Activated CD4-positive, CD25-positive, alpha-beta regulatory T cell (primary cell): ENCODE results near the gene PLEKHB2.
A peak's percentile ranks its signal among the peaks of the same experiment; 100 is the strongest.
"Not testable (repeated sequence)": the region's sequence is repeated elsewhere in the genome, so short reads cannot be mapped to it uniquely, and the experiment has no call there.

Source experiments
- DNase-seq, 4 experiments: peaks; one replicate each; lab custom pipeline; 2025; lab: John Stamatoyannopoulos, UW

PLEKHB2 gene

DNA sequence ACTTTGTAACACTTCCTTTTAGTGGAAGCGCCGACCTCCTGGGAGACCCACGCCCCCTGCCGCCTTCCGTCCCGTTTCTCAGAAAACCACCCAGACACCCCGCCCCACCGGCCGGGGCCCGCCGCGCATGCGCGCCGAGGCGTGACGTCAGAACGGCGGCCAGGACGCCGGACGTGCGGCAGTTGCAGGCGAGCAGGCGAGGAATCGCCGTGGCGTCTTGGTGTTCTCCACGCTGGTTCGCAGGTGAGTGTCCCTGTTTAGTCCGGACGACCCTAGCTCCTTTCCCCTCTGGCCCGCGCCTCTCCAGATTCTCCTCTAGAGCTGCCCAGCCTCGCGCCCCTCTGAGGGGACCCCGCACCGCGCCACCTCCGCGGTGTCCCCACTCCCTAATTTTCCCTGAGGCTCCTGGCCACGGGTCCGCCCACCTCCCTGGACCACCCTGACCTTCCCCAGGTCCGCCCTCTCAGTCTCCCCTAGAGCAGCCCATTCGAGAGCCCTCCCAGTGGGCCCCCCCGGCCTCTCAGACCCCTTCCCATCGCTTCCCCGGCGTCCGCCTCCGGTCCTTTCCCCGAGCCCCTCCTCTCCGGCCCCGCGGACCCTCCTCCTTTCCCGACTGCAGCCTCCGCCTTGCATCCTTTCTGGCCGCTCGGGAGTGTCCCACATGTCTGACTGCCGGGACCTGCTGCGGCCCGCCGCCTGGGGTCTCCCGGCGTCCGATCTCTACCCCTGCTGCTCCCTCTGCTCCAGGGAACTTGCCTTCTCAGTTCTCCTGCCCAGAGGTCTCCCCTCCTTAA lies at the start of gene PLEKHB2:
Gene PLEKHB2 (plus strand): TSS at position 181 of the 794 bp plus-strand sequence. CDS start 15,606 bp downstream, outside the sequence.
- peak; percentile 83 to 90 (median 84) for DNase-seq

GRCh38 chr2:131056204-131056931 lies 48.8 kb upstream of the PLEKHB2 start:
- no peak for DNase-seq

GRCh38 chr2:131056932-131057287 lies 48.2 kb upstream of the PLEKHB2 start:
- no peak for DNase-seq

GRCh38 chr2:131058214-131058843 lies 46.8 kb upstream of the PLEKHB2 start:
- DNase-seq, result no peak

DNA sequence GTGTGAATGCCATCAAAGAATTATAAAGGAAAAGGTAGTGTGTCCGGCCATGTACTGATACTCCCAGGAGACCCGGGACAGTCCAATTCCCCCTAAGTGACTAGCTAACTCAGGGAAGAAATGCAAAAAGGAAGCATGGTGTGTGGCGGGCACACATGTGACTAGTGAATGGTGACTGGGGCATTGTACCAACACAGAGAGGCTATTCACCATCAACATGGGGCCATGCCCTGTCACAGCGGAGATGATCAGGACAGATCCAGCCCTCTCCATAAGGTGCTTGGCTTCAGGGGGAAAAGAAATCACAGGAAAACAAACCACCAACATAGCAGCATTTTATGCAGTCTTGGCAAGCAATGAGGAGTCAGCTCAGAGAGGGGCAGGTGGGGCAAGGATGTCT lies 46.2 kb upstream of the PLEKHB2 start:
- no peak for DNase-seq

GRCh38 chr2:131063501-131064283 lies 41.4 kb upstream of the PLEKHB2 start:
- DNase-seq, result no peak

- DNase-seq, result no peak
Observed at GRCh38 chr2:131064589-131065512, 40.3 kb upstream of the PLEKHB2 start.

DNA sequence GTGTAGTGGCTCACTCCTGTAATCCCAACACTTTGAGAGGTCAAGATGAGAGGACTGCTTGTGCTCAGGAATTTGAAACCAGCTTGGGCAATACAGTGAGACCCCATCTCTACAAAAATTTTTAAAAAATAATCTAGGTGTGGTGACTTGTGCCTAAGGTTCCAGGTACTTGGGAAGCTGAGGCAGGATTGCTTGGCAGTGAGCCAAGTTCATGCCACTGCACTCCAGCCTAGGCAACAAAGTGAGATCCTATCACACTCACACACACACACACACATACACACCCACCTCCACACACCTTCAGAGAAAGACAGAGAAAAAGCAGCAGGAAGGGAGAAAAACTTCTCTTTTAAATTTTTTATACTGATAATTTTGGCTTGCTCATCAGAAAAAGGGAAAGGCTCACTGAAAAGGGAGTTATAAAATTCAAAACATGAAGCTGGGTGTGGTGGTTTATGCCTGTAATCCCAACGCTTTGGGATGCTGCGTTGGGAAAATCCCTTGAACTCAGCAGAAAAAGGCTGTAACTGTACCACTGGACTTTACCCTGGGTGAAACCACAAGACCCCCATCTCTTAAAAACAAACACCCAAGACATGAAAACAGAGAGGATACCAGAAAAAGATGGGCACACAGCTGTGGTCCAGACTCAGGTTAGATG lies 37.5 kb upstream of the PLEKHB2 start:
- no peak for DNase-seq

DNA sequence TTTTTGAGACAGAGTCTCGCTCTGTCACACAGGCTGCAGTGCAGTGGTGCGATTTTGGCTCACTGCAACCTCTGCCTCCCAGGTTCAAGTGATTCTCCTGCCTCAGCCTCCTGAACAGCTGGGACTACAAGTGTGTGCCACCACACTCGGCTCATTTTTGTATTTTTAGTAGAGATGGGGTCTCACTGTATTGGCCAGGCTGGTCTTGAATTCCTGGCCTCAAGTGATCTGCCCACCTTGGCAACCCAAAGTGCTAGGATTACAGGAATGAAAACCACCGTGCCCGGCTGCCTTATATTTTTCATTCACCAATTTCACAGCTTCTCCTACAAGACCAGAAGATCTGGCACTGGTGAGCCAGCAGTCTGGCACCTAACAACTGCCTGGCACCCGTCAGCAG lies 37.0 kb upstream of the PLEKHB2 start:
- DNase-seq, result not testable (repeated sequence)

- DNase-seq, result not testable (repeated sequence)
Observed at GRCh38 chr2:131075578-131075977, 29.6 kb upstream of the PLEKHB2 start.

GRCh38 chr2:131076707-131077106 lies 28.4 kb upstream of the PLEKHB2 start:
- DNase-seq, result no peak

GRCh38 chr2:131077182-131077846 lies 27.8 kb upstream of the PLEKHB2 start:
- DNase-seq, result no peak

GRCh38 chr2:131077966-131078365 lies 27.2 kb upstream of the PLEKHB2 start:
- no peak for DNase-seq

- DNase-seq, result not testable (repeated sequence)
Observed at GRCh38 chr2:131079931-131080330, 25.2 kb upstream of the PLEKHB2 start.

DNA sequence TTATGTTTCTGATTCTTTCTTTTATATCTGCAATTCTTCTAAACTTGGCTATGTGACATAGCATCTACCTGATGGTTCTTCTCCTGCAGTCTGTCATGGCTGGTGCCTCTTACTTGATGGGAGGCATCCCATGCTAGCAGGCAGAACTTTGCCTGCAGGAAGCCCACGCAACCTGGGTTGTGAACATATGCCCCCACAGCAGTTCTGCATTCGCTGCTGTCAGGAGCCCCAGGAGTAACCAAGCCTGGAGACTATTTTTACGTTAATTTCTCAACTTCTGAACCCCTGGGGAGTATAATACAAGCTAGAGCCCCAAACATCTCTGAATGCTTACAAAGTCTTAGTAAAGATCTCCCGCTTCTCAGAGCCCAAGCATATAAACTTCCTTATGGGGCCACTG lies 23.9 kb upstream of the PLEKHB2 start:
- DNase-seq, result no peak

- DNase-seq, result no peak
Observed at GRCh38 chr2:131085646-131086045, 19.5 kb upstream of the PLEKHB2 start.

DNA sequence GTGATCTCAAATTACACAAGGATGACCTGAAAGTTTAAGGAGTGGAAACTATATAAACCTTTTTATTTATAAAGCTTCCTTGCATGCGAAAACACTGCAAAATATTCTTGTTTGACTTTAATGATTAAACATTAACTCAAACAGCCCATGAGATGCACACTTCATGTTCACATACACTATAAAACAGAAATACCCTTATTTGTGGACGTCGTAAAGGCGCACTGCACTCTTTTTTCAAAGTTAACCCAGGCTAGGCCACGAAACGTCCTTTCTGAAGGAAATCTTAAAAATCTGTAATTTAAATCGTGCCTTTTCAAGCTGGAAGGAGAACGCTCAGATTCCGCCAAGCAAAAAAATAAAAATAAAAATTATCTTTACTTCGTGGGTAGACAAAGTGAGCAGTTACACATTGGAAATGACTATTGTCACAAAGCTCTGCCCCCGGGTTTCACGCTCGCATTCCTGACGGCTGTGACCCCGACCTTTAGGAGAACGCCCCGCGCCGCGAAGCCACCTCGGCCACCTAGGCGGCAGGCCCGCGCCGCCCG lies 12.6 kb upstream of the PLEKHB2 start:
- DNase-seq, result no peak

- DNase-seq, result peak; percentile 72 to 87 (median 78)
Observed at GRCh38 chr2:131093006-131093695, 12.0 kb upstream of the PLEKHB2 start, which contains the start of gene FAM168B. FAM168B (minus strand) TSS chr2:131093460; CDS start chr2:131082646, 10,814 bp downstream.
